ENCODE measurements around the gene HK2.
"Not testable (repeated sequence)": the region's sequence is repeated elsewhere in the genome, so short reads cannot be mapped to it uniquely, and the experiment has no call there.

Gene HK2

GRCh38 chr2:74846481-74846880 is 12.6 kb downstream of the HK2 start:
- Histone ChIP-seq H3K9me3 (ENCODE audit: severe bottlenecking) (no peaks in the 10 kb centered on the region), H3K36me3 (no peaks in the 10 kb centered on the region; the same call in 1 of the 2 replicates), H3K4me3 (ENCODE audit: low read depth, low read length) (no peak overlapping the region), H3K27me3 (ENCODE audit: insufficient read depth, low read depth, severe bottlenecking) (no peaks in the 10 kb centered on the region), H3K27ac (no peak overlapping the region)
- TF ChIP-seq CTCF (IDR thresholded peaks at IDR 0.05; ENCODE audit: low read depth, low read length), result no peak
- no peak for DNase-seq

DNA sequence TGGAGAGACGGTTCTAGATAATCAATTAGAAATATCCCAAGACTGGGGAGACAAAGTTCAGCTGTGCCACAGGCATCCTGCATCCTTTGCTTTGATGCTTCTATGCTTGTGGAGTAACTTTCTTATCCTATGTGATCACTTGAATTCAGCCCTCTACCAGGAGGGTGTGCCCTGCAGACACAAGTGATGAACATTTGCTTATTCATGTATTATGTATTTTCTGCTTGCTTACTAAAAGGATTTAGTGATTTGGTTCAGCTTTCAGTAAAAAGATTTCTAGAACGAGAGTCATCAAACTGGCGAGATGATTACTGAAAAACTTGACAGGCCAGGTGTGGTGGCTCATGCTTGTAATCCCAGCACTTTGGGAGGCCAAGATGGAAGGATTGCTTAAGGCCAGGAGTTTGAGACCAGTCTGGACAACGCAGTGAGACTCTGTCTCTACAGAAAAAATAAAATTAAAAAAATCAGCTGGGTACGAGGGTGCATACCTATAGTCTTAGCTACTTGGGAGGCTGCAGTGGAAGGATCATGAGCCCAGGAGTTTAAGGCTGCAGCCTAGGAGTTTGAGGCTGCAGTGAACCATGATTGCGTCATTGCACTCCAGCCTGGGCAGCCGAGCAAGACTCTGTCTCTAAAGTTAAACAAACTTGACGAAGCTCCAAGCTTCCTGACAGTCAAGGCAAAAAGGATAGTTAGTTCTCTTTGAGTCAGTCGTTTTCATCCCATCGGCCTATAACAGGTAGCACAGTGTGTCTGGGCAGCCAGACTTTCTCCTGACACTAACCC is 13.3 kb downstream of the HK2 start:
- H3K36me3 ChIP-seq, result no peaks in the 10 kb centered on the region; the same call in 1 of the 2 replicates
- no peaks in the 10 kb centered on the region for H3K27me3 ChIP-seq (ENCODE audit: insufficient read depth, low read depth, severe bottlenecking)
- H3K27ac ChIP-seq, result no peak overlapping the region
- DNase-seq, result no peak
- no peak overlapping the region for H3K4me3 ChIP-seq (ENCODE audit: low read depth, low read length)
- no peak for TF ChIP-seq CTCF (IDR thresholded peaks at IDR 0.05; ENCODE audit: low read depth, low read length)
- no peaks in the 10 kb centered on the region for H3K9me3 ChIP-seq (ENCODE audit: severe bottlenecking)

DNA sequence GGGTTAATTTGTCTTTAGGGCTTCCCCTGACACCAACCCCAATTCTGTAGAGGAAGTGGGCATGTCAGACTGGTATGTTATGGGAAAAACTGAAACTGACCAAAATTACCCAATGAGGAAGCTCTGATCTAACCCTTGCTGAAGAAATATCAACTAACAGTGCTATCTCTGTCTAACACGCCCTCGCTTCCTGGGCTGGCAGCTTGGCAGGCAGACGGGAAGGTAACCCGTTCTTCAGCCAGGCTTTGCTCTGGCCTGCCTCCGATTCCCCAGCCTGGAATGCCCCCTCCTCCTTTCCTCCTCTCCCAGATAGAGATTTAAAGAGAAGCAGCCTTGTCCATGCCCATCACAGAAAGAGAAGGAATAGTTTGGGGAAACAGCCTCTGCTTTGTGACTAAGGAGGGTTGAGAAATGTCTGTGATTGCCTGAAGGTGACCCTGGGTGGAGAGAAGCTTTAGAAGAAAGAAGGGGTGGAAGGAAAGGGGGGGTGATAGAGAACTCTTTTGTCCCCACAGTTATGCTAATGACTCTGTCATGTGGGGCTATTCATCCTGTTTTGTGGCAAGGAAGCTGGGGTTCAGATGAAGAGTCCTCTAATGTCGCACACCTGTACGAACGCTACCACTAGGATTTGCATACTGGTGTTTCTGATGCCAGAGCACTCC is 15.4 kb downstream of the HK2 start:
- no peak for DNase-seq
- Histone ChIP-seq H3K4me3 (ENCODE audit: low read depth, low read length) (no peak overlapping the region), H3K36me3 (peaks cover 3% of the 10 kb centered on the region)

DNA sequence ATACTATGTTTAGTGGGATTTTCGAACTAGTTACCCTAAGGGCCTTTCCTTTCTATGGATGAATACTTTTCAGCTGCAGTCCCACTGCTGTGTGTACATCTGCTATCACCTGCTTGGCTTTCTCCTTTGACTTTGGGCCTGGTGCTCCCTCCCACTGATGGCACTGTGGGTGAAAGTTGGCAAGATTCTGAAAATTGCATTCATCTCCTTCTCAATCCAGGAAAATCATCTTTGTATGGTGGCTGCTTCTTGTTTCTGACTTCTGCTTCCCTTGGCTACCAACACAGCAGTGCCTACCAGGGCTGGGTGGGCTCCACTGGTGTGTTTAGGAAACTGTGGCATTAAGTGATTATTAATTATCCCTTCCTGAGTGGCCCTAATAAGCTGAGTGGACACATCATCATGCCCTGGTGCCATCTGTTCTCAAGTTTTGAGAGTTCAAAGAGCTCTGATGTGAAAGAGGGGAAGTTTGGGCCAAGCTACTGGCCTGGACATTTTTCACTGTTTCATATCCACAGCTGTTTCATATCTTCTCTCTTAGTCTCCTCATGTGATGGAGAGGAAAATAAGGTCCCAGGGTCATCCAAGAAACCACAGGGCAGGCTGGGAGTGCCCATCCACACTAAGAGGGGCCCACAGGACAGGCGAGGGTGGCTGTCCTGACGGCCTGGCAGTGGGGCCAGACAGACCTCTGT is 16.7 kb downstream of the HK2 start:
- Histone ChIP-seq H3K27me3 (ENCODE audit: insufficient read depth, low read depth, severe bottlenecking) (no peaks in the 10 kb centered on the region), H3K36me3 (peaks cover 13% of the 10 kb centered on the region), H3K9me3 (ENCODE audit: severe bottlenecking) (no peaks in the 10 kb centered on the region), H3K4me3 (ENCODE audit: low read depth, low read length) (no peak overlapping the region), H3K27ac (no peak overlapping the region)
- DNase-seq, result no peak
- no peak for TF ChIP-seq CTCF (IDR thresholded peaks at IDR 0.05; ENCODE audit: low read depth, low read length)

More for the DNA sequence above, 15.4 kb downstream of the HK2 start:
- Histone ChIP-seq H3K9me3 (ENCODE audit: severe bottlenecking) (no peaks in the 10 kb centered on the region), H3K27me3 (ENCODE audit: insufficient read depth, low read depth, severe bottlenecking) (no peaks in the 10 kb centered on the region), H3K27ac (no peak overlapping the region)
- TF ChIP-seq CTCF (IDR thresholded peaks at IDR 0.05; ENCODE audit: low read depth, low read length), result no peak

DNA sequence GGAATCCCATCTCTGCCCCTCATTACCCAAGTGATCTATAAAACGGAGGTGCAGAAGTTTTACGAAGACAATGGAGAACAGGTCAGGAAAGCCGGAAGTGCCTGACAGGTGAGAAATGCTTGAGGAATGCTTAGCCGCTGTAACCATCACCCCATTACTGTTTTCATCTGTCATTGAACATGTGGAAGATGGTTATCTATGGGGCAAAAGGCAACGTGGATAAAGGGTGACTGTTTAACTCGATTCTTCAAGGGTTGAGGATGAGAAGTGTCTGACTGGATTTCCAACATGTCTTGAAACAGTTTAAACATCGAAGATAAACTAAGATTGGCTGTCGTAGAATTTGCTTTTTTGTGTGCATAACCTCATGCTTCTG is 17.3 kb downstream of the HK2 start:
- TF ChIP-seq CTCF (IDR thresholded peaks at IDR 0.05; ENCODE audit: low read depth, low read length), result no peak
- DNase-seq, result no peak
- Histone ChIP-seq H3K9me3 (ENCODE audit: severe bottlenecking) (no peaks in the 10 kb centered on the region), H3K36me3 (peaks cover 19% of the 10 kb centered on the region), H3K27me3 (ENCODE audit: insufficient read depth, low read depth, severe bottlenecking) (no peaks in the 10 kb centered on the region), H3K4me3 (ENCODE audit: low read depth, low read length) (no peak overlapping the region), H3K27ac (no peak overlapping the region)

DNA sequence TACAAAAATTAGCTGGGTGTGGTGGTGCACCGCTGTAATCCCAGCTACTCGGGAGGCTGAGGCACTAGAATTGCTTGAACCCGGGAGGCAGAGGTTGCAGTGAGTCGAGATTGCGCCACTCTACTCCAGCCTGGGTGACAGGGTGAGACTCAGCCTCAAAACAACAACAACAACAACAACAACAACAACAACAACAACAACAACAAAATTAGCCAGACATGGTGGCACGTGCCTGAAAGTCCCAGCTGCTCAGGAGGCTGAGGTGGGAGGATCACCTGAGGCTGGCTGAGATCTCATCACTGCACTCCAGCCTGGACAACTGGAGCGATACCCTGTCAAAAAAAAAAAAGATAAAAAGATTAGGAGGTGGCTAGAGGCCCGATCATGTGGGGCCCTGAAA is 19.4 kb downstream of the HK2 start:
- not testable (repeated sequence) for H3K27me3 ChIP-seq (ENCODE audit: insufficient read depth, low read depth, severe bottlenecking); H3K9me3 ChIP-seq (ENCODE audit: severe bottlenecking); H3K4me3 ChIP-seq (ENCODE audit: low read depth, low read length); H3K27ac ChIP-seq; DNase-seq
- peaks cover 28% of the 10 kb centered on the region for H3K36me3 ChIP-seq

Data from WERI-Rb-1 (cell line).